GM18498 (cell line): ENCODE measurements around the gene IL17C.

Source experiments
- ATAC-seq: cut with Tn5 transposase; IDR thresholded peaks from one replicate; pipeline ENCODE4 v1.9.1; 2021; ENCODE audit warnings: mild to moderate bottlenecking, moderate library complexity; ENCODE audit not compliant: unreplicated experiment

IL17C gene

GRCh38 chr16:88681084-88681680, 42.8 kb downstream of the IL17C start:
- ATAC-seq, result no peak

- peak; percentile 66 for ATAC-seq
Observed at GRCh38 chr16:88681709-88682451, 43.5 kb downstream of the IL17C start.

DNA sequence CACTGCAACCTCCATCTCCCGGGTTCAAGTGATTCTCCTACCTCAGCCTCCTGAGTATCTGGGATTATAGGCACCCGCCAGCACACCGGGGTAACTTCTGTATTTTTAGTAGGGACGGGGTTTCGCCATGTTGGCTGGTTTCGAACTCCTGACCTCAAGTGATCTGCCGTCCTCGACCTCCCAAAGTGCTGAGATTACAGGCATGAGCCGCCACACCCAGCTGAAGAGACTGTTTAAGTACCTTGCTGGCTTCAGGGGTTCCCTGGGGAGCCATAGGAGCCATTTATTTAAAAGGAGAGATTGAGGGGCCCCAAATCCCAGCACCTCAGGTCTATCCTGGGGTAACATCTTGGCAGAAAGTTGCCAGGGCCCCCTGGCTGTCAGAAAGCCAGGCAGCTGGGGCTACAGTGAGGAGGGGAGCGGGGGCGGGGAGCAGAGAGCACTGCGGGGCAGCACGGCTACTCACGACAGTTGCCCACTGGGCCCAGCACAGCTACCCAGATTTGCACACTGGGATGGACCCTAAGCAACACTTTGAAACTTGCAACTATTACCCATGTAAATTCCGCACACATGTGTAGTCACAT, 46.3 kb downstream of the IL17C start:
- ATAC-seq, result no peak

- ATAC-seq, result no peak
Observed at GRCh38 chr16:88685156-88686061, 47.0 kb downstream of the IL17C start.

DNA sequence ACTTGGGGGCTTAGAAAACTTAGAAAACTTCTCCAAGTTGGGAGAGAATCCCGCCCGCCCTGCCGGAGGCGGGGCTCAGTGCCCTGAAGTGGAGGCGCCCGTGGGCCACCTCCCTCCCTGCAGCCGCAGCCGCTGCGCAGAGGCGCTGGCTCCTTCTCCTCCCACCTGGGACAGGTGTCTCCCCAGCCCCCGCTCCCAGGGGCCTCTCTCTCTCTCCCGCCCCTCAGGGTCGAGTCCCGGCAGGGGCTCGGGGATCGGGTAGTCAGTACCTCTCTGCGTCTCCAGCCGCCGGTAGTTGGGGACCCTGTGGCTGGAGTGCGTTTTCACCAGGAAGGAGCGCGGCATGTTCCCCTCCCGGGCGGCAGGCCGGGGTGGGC, 47.7 kb downstream of the IL17C start:
- peak; percentile 11 for ATAC-seq

GRCh38 chr16:88686439-88687253, 48.3 kb downstream of the IL17C start, which contains the start of gene SNAI3:
Gene SNAI3 (minus strand): TSS chr16:88686507. CDS start chr16:88686406, 101 bp downstream.
- peak; percentile 78 for ATAC-seq

DNA sequence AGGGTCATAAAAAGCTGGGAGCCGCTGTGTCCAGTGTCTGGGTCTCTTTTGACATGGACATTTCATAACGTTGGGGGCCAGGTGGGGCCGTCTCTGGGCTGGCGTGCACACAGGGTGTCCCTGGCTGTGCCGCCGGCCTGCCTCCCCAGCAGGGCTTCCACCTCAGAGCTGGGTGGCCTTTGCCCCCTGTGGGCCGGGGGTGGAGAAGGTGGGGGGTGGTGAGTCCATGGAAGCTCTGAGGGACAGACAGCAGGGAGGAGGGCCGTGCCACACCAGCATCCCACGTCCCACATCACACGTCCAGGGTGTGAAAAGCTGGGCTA, 48.8 kb downstream of the IL17C start:
- ATAC-seq, result no peak

GRCh38 chr16:88687676-88688012, 49.3 kb downstream of the IL17C start:
- no peak for ATAC-seq

GRCh38 chr16:88688013-88688778, 49.8 kb downstream of the IL17C start:
- ATAC-seq, result no peak
